ENCODE measurements around the gene APBA2. TPM values are rescaled to one million over a fixed set of nuclear protein-coding genes. Genes with fewer than 3 reads are reported as not detected.

Gene APBA2
- total and polyA plus RNA-seq, 2 of the 4 experiments (the other 2 are of a cell fraction) = 21.7 to 33.0 TPM

DNA sequence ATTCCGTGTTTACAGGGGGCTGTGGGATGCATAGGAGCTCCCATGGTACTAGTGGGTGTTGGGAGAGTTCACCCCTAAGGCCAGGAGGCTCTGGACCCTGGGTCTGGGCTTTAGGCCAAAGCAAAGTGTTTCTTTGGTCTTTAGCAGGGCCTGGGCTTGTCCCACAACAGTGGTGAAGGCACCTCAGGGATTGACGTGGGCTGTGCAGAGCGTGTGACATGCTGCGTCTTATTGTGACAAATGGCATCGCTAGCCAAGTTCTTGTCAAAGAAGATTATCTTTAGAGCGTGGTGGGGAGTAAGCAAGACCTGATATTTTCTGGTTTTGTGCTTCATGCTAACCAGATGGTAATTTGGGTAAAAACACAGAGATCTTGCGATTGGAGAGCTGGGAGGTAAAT is 170.1 kb downstream of the APBA2 start:
- H2AFZ ChIP-seq (replicated peaks; ENCODE audit: low read length, poor library complexity) = no peak overlapping the region
- dilution Hi-C loops (cut with HindIII; ENCODE audit: low sequenced_read_pairs, unreplicated experiment) = no loop called here
- no peak overlapping the region for H3K27ac ChIP-seq (ENCODE audit: insufficient read depth, low read length)
- H4K8ac ChIP-seq (ENCODE audit: low read depth in 2 of 2, low read length in 2 of 2) = no peak overlapping the region
- no peak overlapping the region for H2AK9ac ChIP-seq (replicated peaks; ENCODE audit: low read depth, low read length, poor library complexity)
- no peak overlapping the region for H3K4ac ChIP-seq (ENCODE audit: low read depth, low read length)
- no peak overlapping the region for H2BK5ac ChIP-seq (ENCODE audit: low read depth, low read length, poor library complexity, severe bottlenecking)
- H3K14ac ChIP-seq (replicated peaks; ENCODE audit: low read depth, low read length) = no peak overlapping the region
- peaks cover 4 to 28% of the 10 kb centered on the region in 2 experiments; a peak in 3 of 4 replicates for H3K79me1 ChIP-seq (ENCODE audit: low read depth in 1 of 2, low read length in 2 of 2)
- no peak for ATAC-seq (ENCODE audit: low read depth)
- BruUV-seq (replicated peaks) = no TSS peak
- H2AK5ac ChIP-seq (ENCODE audit: low read depth, low read length) = no peak overlapping the region
- H3K9me1 ChIP-seq (ENCODE audit: insufficient read depth, low read length) = peaks cover 3% of the 10 kb centered on the region
- H3K4me3 ChIP-seq (ENCODE audit: insufficient read depth, low read depth, low read length) = no peak overlapping the region
- in situ Hi-C loops (cut with MboI; ENCODE audit: low sequenced_read_pairs) = no loop called here
- no peak overlapping the region for H2BK20ac ChIP-seq (ENCODE audit: low read depth, low read length)
- 93% methylated on average over 4 of the region's 7 CpGs; no CpG with 5 or more reads in 1 of the 2 experiments for WGBS, 2 experiments (ENCODE audit: extremely low coverage in 2 of 2, insufficient read length in 1 of 2)
- POLR2A ChIA-PET (ENCODE audit: unreplicated experiment) = no interaction called here
- peaks cover 6% of the 10 kb centered on the region; the same call in 1 of the 2 replicates for H4K20me1 ChIP-seq (ENCODE audit: insufficient read depth, low read length)
- H3K9me3 ChIP-seq (ENCODE audit: control insufficient read depth, insufficient read depth, low read length) = peaks cover 2% of the 10 kb centered on the region; the same call in 1 of the 2 replicates
- no peak overlapping the region for H2BK15ac ChIP-seq (ENCODE audit: low read depth, low read length)
- no peaks in the 10 kb centered on the region for H3K4me1 ChIP-seq (ENCODE audit: control insufficient read depth, insufficient read depth, low read length)
- H3K4me2 ChIP-seq (ENCODE audit: low read depth, low read length) = no peak overlapping the region
- no peak overlapping the region for H3K9ac ChIP-seq (ENCODE audit: low read depth, low read length)
- intact Hi-C loops (cut with micrococcal nuclease) = no loop called here
- no peak overlapping the region for H4K5ac ChIP-seq (ENCODE audit: low read depth, low read length)
- no peak overlapping the region for H3K18ac ChIP-seq (ENCODE audit: low read depth, low read length)
- TF ChIP-seq POLR2A (IDR thresholded peaks at IDR 0.05; ENCODE audit: low read depth, low read length) (no peak), MAFK (IDR thresholded peaks at IDR 0.05; ENCODE audit: low read depth, low read length) (no peak), NFE2L2 (IDR thresholded peaks at IDR 0.05; ENCODE audit: low read depth, low read length) (no peak), CEBPB (IDR thresholded peaks at IDR 0.05; ENCODE audit: low read depth, low read length) (no peak), RFX5 (IDR thresholded peaks at IDR 0.05; ENCODE audit: low read depth, low read length) (no peak), SMC3 (IDR thresholded peaks at IDR 0.05; ENCODE audit: low read depth, low read length) (no peak), RCOR1 (IDR thresholded peaks at IDR 0.05; ENCODE audit: insufficient replicate concordance, low read length) (no peak), CHD1 (IDR thresholded peaks at IDR 0.05; ENCODE audit: low read depth, low read length) (no peak), RAD21 (IDR thresholded peaks at IDR 0.05; ENCODE audit: low read length) (no peak), MAZ (IDR thresholded peaks at IDR 0.05; ENCODE audit: borderline replicate concordance, low read depth, low read length) (no peak), BHLHE40 (IDR thresholded peaks at IDR 0.05; ENCODE audit: low read depth, low read length) (no peak), MXI1 (IDR thresholded peaks at IDR 0.05; ENCODE audit: borderline replicate concordance, low read depth, low read length) (no peak), FOS (IDR thresholded peaks at IDR 0.05; ENCODE audit: low read depth, low read length) (no peak)
- TF ChIP-seq, protein P1, sequence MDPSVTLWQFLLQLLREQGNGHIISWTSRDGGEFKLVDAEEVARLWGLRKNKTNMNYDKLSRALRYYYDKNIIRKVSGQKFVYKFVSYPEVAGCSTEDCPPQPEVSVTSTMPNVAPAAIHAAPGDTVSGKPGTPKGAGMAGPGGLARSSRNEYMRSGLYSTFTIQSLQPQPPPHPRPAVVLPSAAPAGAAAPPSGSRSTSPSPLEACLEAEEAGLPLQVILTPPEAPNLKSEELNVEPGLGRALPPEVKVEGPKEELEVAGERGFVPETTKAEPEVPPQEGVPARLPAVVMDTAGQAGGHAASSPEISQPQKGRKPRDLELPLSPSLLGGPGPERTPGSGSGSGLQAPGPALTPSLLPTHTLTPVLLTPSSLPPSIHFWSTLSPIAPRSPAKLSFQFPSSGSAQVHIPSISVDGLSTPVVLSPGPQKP (IDR thresholded peaks at IDR 0.05; ENCODE audit: borderline replicate concordance, low read depth, low read length) = no peak
- TF ChIP-seq, protein P2, sequence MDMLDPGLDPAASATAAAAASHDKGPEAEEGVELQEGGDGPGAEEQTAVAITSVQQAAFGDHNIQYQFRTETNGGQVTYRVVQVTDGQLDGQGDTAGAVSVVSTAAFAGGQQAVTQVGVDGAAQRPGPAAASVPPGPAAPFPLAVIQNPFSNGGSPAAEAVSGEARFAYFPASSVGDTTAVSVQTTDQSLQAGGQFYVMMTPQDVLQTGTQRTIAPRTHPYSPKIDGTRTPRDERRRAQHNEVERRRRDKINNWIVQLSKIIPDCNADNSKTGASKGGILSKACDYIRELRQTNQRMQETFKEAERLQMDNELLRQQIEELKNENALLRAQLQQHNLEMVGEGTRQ (IDR thresholded peaks at IDR 0.05; ENCODE audit: low read depth, low read length) = no peak
- TF ChIP-seq, protein P3, sequence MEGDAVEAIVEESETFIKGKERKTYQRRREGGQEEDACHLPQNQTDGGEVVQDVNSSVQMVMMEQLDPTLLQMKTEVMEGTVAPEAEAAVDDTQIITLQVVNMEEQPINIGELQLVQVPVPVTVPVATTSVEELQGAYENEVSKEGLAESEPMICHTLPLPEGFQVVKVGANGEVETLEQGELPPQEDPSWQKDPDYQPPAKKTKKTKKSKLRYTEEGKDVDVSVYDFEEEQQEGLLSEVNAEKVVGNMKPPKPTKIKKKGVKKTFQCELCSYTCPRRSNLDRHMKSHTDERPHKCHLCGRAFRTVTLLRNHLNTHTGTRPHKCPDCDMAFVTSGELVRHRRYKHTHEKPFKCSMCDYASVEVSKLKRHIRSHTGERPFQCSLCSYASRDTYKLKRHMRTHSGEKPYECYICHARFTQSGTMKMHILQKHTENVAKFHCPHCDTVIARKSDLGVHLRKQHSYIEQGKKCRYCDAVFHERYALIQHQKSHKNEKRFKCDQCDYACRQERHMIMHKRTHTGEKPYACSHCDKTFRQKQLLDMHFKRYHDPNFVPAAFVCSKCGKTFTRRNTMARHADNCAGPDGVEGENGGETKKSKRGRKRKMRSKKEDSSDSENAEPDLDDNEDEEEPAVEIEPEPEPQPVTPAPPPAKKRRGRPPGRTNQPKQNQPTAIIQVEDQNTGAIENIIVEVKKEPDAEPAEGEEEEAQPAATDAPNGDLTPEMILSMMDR (conservative IDR thresholded peaks at IDR 0.05; ENCODE audit: low read depth, low read length) = no peak
- no peak overlapping the region for H3K56ac ChIP-seq (ENCODE audit: extremely low read depth, insufficient read depth, low read length)
- CTCF ChIA-PET = no interaction called here
- H3K27me3 ChIP-seq (ENCODE audit: control insufficient read depth, insufficient read depth, low read length) = no peaks in the 10 kb centered on the region
- no peak overlapping the region for H3K23ac ChIP-seq (ENCODE audit: low read depth, low read length)
- no peak for DNase-seq
- no peak overlapping the region for H2BK120ac ChIP-seq (ENCODE audit: low read depth, low read length)
- H3K36me3 ChIP-seq (ENCODE audit: control insufficient read depth, insufficient read depth, low read length) = no peaks in the 10 kb centered on the region
- H4K91ac ChIP-seq (ENCODE audit: insufficient read depth, low read depth, low read length) = no peak overlapping the region
